Astrocyte of the cerebellum (primary cell): ENCODE data around the gene ARHGEF37.
A peak's percentile ranks its signal among the peaks of the same experiment; 100 is the strongest.
"Not testable (repeated sequence)": the region's sequence is repeated elsewhere in the genome, so short reads cannot be mapped to it uniquely, and the experiment has no call there.

Experiments
- DNase-seq: peaks from one replicate; pipeline ENCODE4 v3.0.0-alpha.2; 2011; ENCODE audit warnings: low read depth
- H3K4me3 ChIP-seq: 2 replicates; pipeline ENCODE4 v1.5.1; 2011; ENCODE audit warnings: mild to moderate bottlenecking, low read depth, low read length, moderate library complexity
- CTCF ChIP-seq: IDR thresholded peaks from 2 replicates; pipeline ENCODE4 v1.5.1; 2012; ENCODE audit warnings: low read length, low read depth, moderate library complexity, mild to moderate bottlenecking; ENCODE audit errors: missing control alignments
- in situ Hi-C: cut with HindIII; loops from 2 replicates; pipeline ENCODE4 v1.10.0; 2017; ENCODE audit warnings: low sequenced_read_pairs

Gene ARHGEF37

GRCh38 chr5:149581192-149581861 lies at the start of gene ARHGEF37:
ARHGEF37 (plus strand) TSS chr5:149581498; CDS start chr5:149597770, 16,272 bp downstream.
- in situ Hi-C loops = no loop called here
- DNase-seq = no peak
- peak within 1 kb of the TSS; percentile 39 for H3K4me3 ChIP-seq
- TF ChIP-seq CTCF = no peak

- in situ Hi-C loops = no loop called here
- H3K4me3 ChIP-seq = no peak overlapping the region
- no peak for DNase-seq
- TF ChIP-seq CTCF = no peak
Observed at GRCh38 chr5:149532413-149532812, 48.9 kb upstream of the ARHGEF37 start.

GRCh38 chr5:149535787-149536186 lies 45.5 kb upstream of the ARHGEF37 start:
- H3K4me3 ChIP-seq, in situ Hi-C loops, DNase-seq: not testable (repeated sequence)

- peak; percentile 67 for DNase-seq
- in situ Hi-C loops = no loop called here
- H3K4me3 ChIP-seq = no peak overlapping the region
- TF ChIP-seq CTCF = no peak
Observed at GRCh38 chr5:149537374-149537975, 43.8 kb upstream of the ARHGEF37 start.

- in situ Hi-C loops = no loop called here
- DNase-seq = no peak
- no peak overlapping the region for H3K4me3 ChIP-seq
- TF ChIP-seq CTCF = no peak
Observed at GRCh38 chr5:149540089-149540488, 41.2 kb upstream of the ARHGEF37 start.

GRCh38 chr5:149541893-149542292 lies 39.4 kb upstream of the ARHGEF37 start:
- TF ChIP-seq CTCF = no peak
- H3K4me3 ChIP-seq = no peak overlapping the region
- no peak for DNase-seq
- in situ Hi-C loops = no loop called here

- no peak for TF ChIP-seq CTCF
- in situ Hi-C loops = no loop called here
- DNase-seq = no peak
- H3K4me3 ChIP-seq = no peak overlapping the region
Observed at GRCh38 chr5:149543361-149544027, 37.8 kb upstream of the ARHGEF37 start.
